Loucy (cell line): ENCODE results near the gene STUM.

Experiments used
- EZH2phosphoT487 ChIP-seq: fragments of 200-600 bp; IDR thresholded peaks from 2 replicates; pipeline ENCODE4 v1.6.1; 2018; ENCODE audit warnings: antibody characterized with exemption, mild to moderate bottlenecking, moderate library complexity, borderline replicate concordance
- TF ChIP-seq, protein P1 (sequence below): fragments of 200-600 bp; sonication (generic); conservative IDR thresholded peaks from 2 replicates; pipeline ENCODE4 v1.5.1; 2014; ENCODE audit warnings: mild to moderate bottlenecking, antibody characterized with exemption, low read length

DNA sequence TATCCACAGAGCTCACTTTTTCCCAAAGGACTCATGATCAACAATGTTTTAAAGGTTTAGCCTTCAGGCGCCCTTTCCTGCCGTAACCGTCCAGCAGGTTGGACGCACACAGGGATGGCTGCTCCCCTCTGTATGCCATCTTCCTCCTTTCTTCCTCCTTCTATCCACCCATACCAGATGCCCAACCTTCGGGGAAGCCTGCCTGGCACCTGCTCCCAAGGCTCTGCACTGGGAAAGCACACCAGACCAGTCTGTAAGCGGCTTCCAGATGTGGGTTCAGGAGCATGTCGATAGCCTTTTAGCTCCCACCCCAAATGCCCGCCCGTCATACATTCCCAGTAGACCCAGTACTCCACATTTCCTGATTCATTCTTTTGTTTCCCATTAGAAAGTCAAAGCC is 52.9 kb downstream of the STUM start:
- TF ChIP-seq, protein P1, sequence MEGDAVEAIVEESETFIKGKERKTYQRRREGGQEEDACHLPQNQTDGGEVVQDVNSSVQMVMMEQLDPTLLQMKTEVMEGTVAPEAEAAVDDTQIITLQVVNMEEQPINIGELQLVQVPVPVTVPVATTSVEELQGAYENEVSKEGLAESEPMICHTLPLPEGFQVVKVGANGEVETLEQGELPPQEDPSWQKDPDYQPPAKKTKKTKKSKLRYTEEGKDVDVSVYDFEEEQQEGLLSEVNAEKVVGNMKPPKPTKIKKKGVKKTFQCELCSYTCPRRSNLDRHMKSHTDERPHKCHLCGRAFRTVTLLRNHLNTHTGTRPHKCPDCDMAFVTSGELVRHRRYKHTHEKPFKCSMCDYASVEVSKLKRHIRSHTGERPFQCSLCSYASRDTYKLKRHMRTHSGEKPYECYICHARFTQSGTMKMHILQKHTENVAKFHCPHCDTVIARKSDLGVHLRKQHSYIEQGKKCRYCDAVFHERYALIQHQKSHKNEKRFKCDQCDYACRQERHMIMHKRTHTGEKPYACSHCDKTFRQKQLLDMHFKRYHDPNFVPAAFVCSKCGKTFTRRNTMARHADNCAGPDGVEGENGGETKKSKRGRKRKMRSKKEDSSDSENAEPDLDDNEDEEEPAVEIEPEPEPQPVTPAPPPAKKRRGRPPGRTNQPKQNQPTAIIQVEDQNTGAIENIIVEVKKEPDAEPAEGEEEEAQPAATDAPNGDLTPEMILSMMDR = no peak
- TF ChIP-seq EZH2phosphoT487 = no peak
